Measurements from ENCODE around the gene RASA3. TPM values are rescaled to one million over a fixed set of nuclear protein-coding genes. Genes with fewer than 3 reads are reported as not detected.

Gene RASA3
- total RNA-seq, 1 experiment from 2014 or later, result 18.6 TPM

DNA sequence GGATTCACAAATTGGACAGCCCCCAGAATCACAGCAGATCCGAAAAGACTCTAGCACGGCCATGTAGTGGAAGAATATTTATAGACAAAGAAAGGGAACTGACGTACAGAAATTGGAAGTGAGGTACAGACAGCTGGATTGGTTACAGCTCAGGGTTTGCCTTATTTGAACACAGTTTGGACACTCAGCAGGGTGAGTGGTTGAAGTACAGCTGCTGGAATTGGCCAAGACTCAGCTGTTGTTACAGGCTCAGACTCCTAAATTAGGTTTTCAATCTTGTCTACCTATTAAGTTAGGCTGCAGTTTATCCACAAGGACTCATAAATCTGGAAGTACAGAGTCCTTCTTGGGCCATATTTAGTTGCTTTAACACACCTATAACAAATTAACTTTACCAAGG is 40.8 kb upstream of the RASA3 start:
- intact Hi-C loops (cut with micrococcal nuclease), result no loop called here
- peaks cover 8% of the 10 kb centered on the region; the same call in 1 of the 2 replicates for H3K27me3 ChIP-seq (ENCODE audit: insufficient read depth, low read length)
- H2AFZ ChIP-seq (ENCODE audit: low read depth, low read length, poor library complexity, severe bottlenecking), result no peak overlapping the region
- no peaks in the 10 kb centered on the region for H4K20me1 ChIP-seq (ENCODE audit: insufficient read depth)
- RAD21 ChIA-PET (ENCODE audit: low non-redundant PET in 1 of 2, low total read pairs in 2 of 2, uncharacterized antibody in 2 of 2, unreplicated experiment in 2 of 2), result no interaction called here
- CTCF ChIA-PET, result no interaction called here
- no peaks in the 10 kb centered on the region for H3K4me1 ChIP-seq (ENCODE audit: control insufficient read depth in 1 of 2, insufficient read depth in 2 of 2, low read length in 2 of 2)
- no peaks in the 10 kb centered on the region for H3K9me2 ChIP-seq (ENCODE audit: insufficient read depth)
- no peak for DNase-seq (ENCODE audit: low read depth, low spot score)
- H3K9me3 ChIP-seq (ENCODE audit: control insufficient read depth in 1 of 2, insufficient read depth in 1 of 2, low read depth in 1 of 2, low read length in 2 of 2), result peaks cover 0 to 6% of the 10 kb centered on the region in 2 experiments; a peak in 2 of 4 replicates
- H3K4me2 ChIP-seq (ENCODE audit: low read length), result no peak overlapping the region
- H3K27ac ChIP-seq (ENCODE audit: low read depth, low read length), result no peak overlapping the region
- H3K79me2 ChIP-seq (ENCODE audit: insufficient read depth, low read length), result no peaks in the 10 kb centered on the region
- no TSS peak for BruUV-seq (replicated peaks)
- POLR2A ChIA-PET, result no interaction called here
- ATAC-seq, result no peak
- TF ChIP-seq ZNF274 (IDR thresholded peaks at IDR 0.05; ENCODE audit: low read depth, low read length) (no peak), EZH2phosphoT487 (IDR thresholded peaks at IDR 0.05; ENCODE audit: borderline replicate concordance) (no peak), ELF1 (IDR thresholded peaks at IDR 0.05; ENCODE audit: borderline replicate concordance, low read depth) (no peak), FOSL1 (IDR thresholded peaks at IDR 0.05; ENCODE audit: low read depth) (no peak), POLR2A (IDR thresholded peaks at IDR 0.05; ENCODE audit: borderline replicate concordance, extremely low read depth, insufficient read depth, insufficient read length) (no peak), ZFX (IDR thresholded peaks at IDR 0.05) (no peak), JUND (IDR thresholded peaks at IDR 0.05) (no peak), SP1 (IDR thresholded peaks at IDR 0.05; ENCODE audit: low read depth) (no peak), EGR1 (IDR thresholded peaks at IDR 0.05; ENCODE audit: low read depth) (no peak), SRF (IDR thresholded peaks at IDR 0.05; ENCODE audit: low read depth) (no peak), SIN3A (IDR thresholded peaks at IDR 0.05; ENCODE audit: low read depth) (no peak), TCF7L2 (IDR thresholded peaks at IDR 0.05; ENCODE audit: borderline replicate concordance, extremely low read depth, insufficient read depth, insufficient read length) (no peak), EZH2 (IDR thresholded peaks at IDR 0.05) (no peak), CBX3 (IDR thresholded peaks at IDR 0.05; ENCODE audit: low read depth) (no peak)
- TF ChIP-seq, protein P1, sequence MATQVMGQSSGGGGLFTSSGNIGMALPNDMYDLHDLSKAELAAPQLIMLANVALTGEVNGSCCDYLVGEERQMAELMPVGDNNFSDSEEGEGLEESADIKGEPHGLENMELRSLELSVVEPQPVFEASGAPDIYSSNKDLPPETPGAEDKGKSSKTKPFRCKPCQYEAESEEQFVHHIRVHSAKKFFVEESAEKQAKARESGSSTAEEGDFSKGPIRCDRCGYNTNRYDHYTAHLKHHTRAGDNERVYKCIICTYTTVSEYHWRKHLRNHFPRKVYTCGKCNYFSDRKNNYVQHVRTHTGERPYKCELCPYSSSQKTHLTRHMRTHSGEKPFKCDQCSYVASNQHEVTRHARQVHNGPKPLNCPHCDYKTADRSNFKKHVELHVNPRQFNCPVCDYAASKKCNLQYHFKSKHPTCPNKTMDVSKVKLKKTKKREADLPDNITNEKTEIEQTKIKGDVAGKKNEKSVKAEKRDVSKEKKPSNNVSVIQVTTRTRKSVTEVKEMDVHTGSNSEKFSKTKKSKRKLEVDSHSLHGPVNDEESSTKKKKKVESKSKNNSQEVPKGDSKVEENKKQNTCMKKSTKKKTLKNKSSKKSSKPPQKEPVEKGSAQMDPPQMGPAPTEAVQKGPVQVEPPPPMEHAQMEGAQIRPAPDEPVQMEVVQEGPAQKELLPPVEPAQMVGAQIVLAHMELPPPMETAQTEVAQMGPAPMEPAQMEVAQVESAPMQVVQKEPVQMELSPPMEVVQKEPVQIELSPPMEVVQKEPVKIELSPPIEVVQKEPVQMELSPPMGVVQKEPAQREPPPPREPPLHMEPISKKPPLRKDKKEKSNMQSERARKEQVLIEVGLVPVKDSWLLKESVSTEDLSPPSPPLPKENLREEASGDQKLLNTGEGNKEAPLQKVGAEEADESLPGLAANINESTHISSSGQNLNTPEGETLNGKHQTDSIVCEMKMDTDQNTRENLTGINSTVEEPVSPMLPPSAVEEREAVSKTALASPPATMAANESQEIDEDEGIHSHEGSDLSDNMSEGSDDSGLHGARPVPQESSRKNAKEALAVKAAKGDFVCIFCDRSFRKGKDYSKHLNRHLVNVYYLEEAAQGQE (IDR thresholded peaks at IDR 0.05; ENCODE audit: low read depth), result no peak
- TF ChIP-seq, protein P2, sequence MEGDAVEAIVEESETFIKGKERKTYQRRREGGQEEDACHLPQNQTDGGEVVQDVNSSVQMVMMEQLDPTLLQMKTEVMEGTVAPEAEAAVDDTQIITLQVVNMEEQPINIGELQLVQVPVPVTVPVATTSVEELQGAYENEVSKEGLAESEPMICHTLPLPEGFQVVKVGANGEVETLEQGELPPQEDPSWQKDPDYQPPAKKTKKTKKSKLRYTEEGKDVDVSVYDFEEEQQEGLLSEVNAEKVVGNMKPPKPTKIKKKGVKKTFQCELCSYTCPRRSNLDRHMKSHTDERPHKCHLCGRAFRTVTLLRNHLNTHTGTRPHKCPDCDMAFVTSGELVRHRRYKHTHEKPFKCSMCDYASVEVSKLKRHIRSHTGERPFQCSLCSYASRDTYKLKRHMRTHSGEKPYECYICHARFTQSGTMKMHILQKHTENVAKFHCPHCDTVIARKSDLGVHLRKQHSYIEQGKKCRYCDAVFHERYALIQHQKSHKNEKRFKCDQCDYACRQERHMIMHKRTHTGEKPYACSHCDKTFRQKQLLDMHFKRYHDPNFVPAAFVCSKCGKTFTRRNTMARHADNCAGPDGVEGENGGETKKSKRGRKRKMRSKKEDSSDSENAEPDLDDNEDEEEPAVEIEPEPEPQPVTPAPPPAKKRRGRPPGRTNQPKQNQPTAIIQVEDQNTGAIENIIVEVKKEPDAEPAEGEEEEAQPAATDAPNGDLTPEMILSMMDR (IDR thresholded peaks at IDR 0.05 in 2 of 3, conservative IDR thresholded peaks at IDR 0.05 in 1 of 3; ENCODE audit: borderline replicate concordance in 1 of 3, insufficient read depth in 1 of 3, low read depth in 2 of 3, low read length in 2 of 3), result no peak
- TF ChIP-seq, protein P3, sequence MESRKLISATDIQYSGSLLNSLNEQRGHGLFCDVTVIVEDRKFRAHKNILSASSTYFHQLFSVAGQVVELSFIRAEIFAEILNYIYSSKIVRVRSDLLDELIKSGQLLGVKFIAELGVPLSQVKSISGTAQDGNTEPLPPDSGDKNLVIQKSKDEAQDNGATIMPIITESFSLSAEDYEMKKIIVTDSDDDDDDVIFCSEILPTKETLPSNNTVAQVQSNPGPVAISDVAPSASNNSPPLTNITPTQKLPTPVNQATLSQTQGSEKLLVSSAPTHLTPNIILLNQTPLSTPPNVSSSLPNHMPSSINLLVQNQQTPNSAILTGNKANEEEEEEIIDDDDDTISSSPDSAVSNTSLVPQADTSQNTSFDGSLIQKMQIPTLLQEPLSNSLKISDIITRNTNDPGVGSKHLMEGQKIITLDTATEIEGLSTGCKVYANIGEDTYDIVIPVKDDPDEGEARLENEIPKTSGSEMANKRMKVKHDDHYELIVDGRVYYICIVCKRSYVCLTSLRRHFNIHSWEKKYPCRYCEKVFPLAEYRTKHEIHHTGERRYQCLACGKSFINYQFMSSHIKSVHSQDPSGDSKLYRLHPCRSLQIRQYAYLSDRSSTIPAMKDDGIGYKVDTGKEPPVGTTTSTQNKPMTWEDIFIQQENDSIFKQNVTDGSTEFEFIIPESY (IDR thresholded peaks at IDR 0.05; ENCODE audit: extremely low read depth, insufficient replicate concordance, low read length), result no peak
- TF ChIP-seq, protein P4, sequence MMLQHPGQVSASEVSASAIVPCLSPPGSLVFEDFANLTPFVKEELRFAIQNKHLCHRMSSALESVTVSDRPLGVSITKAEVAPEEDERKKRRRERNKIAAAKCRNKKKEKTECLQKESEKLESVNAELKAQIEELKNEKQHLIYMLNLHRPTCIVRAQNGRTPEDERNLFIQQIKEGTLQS (IDR thresholded peaks at IDR 0.05), result no peak
- TF ChIP-seq, protein P5, sequence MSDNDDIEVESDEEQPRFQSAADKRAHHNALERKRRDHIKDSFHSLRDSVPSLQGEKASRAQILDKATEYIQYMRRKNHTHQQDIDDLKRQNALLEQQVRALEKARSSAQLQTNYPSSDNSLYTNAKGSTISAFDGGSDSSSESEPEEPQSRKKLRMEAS (IDR thresholded peaks at IDR 0.05), result no peak
- H3K36me3 ChIP-seq (ENCODE audit: control insufficient read depth in 1 of 2, insufficient read depth in 2 of 2, low read length in 2 of 2), result no peaks in the 10 kb centered on the region
- no peak overlapping the region for H3K9ac ChIP-seq (ENCODE audit: low read length)
- no peak overlapping the region for H3K4me3 ChIP-seq (replicated peaks in 1 of 2; ENCODE audit: low read depth in 1 of 2, low read length in 2 of 2)

Data from HCT116 (cell line).